Vagina (tissue), 2 donors: Measurements from ENCODE around the gene DPM1. TPM values are rescaled to one million over a fixed set of nuclear protein-coding genes. Genes with fewer than 3 reads are reported as not detected.

Experiments used
- DNase-seq, 2 donors: peaks; one replicate each; pipeline ENCODE4 v3.0.0-alpha.2; 2017; ENCODE audit errors: extremely low spot score in 2 of 2
- H3K27ac ChIP-seq: fragments of 200-600 bp; sonication (generic); one replicate; pipeline ENCODE4 v1.5.1; 2019
- H3K27me3 ChIP-seq: fragments of 200-600 bp; sonication (generic); one replicate; pipeline ENCODE4 v1.5.1; 2019
- H3K36me3 ChIP-seq, 2 donors: fragments of 200-600 bp; sonication (generic); one replicate each; pipeline ENCODE4 v1.5.1; 2017 to 2019
- H3K4me1 ChIP-seq: fragments of 200-600 bp; sonication (generic); one replicate; pipeline ENCODE4 v1.5.1; 2019
- H3K4me3 ChIP-seq, 2 donors: fragments of 200-600 bp; sonication (generic); 1 replicate in 1 of 2; 2 replicates in 1 of 2; pipeline ENCODE4 v1.5.1; 2016 to 2019
- H3K9me3 ChIP-seq: fragments of 200-600 bp; sonication (generic); one replicate; pipeline ENCODE4 v1.5.1; 2019
- POLR2A ChIP-seq, 2 donors: fragments of 450-650 bp; IDR thresholded peaks; one replicate each; pipeline ENCODE4 v1.6.1; 2017; ENCODE audit warnings: antibody characterized with exemption in 2 of 2, mild to moderate bottlenecking in 2 of 2, moderate library complexity in 2 of 2
- POLR2AphosphoS5 ChIP-seq, 2 donors: sonication (generic); formaldehyde crosslinking; IDR thresholded peaks; one replicate each; pipeline ENCODE4 v1.9.0; 2017; ENCODE audit warnings: antibody characterized with exemption in 2 of 2, mild to moderate bottlenecking in 2 of 2, low read depth in 1 of 2; ENCODE audit not compliant: insufficient read depth in 1 of 2
- intact Hi-C: fragments of 100-400 bp; cut with DNase I; formaldehyde crosslinking; loops from one replicate; pipeline ENCODE4 v1.15.1; 2023
- total RNA-seq: library from RNA; depleted of rRNA; stranded (reverse); fragments of >200 nt; gene quantifications from one replicate; pipeline ENCODE4 v1.2.3, GENCODE V29; 2016
- TF ChIP-seq, protein P1 (sequence below), 3 experiments: fragments of 450-650 bp in 2 of 3; fragments of 200-600 bp in 1 of 3; sonication (generic) in 1 of 3; IDR thresholded peaks; one replicate each; pipeline ENCODE4 v1.5.1; 2017 to 2019; ENCODE audit warnings: antibody characterized with exemption in 3 of 3, mild to moderate bottlenecking in 2 of 3, moderate library complexity in 2 of 3

DPM1 gene
- total RNA-seq, 1 donor from 2014 or later, result 21.1 TPM

DNA sequence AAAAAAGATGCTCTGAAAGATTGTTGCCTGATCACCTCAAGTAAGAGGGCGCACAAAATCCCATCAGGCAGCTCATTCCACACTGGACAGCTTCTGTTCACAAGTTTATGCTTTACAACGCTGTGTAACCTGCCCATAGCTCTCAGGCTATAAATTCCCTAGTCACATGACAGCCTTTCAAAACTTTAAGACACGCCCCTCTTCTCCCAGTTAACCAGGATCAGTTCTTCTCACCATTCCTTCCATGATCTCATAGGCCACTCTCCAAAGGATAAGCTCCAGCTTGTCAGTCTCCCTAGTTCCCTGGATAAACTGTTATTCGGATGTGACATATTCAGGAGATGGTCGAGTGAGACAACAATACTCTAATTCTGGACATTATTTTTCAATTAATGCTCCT, 42.1 kb downstream of the DPM1 start:
- intact Hi-C loops, result no loop called here
- no peak for DNase-seq
- TF ChIP-seq POLR2A (IDR thresholded peaks at IDR 0.05) (no peak), POLR2AphosphoS5 (IDR thresholded peaks at IDR 0.05; ENCODE audit: insufficient read depth in 1 of 2, low read depth in 1 of 2) (peak in 1 of 2 donors; percentile 51)
- TF ChIP-seq, protein P1, sequence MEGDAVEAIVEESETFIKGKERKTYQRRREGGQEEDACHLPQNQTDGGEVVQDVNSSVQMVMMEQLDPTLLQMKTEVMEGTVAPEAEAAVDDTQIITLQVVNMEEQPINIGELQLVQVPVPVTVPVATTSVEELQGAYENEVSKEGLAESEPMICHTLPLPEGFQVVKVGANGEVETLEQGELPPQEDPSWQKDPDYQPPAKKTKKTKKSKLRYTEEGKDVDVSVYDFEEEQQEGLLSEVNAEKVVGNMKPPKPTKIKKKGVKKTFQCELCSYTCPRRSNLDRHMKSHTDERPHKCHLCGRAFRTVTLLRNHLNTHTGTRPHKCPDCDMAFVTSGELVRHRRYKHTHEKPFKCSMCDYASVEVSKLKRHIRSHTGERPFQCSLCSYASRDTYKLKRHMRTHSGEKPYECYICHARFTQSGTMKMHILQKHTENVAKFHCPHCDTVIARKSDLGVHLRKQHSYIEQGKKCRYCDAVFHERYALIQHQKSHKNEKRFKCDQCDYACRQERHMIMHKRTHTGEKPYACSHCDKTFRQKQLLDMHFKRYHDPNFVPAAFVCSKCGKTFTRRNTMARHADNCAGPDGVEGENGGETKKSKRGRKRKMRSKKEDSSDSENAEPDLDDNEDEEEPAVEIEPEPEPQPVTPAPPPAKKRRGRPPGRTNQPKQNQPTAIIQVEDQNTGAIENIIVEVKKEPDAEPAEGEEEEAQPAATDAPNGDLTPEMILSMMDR (IDR thresholded peaks at IDR 0.05), result no peak
- no peaks in the 10 kb centered on the region for H3K9me3 ChIP-seq
- H3K4me1 ChIP-seq, result peaks cover 97% of the 10 kb centered on the region
- no peaks in the 10 kb centered on the region for H3K27me3 ChIP-seq
- no peak overlapping the region for H3K27ac ChIP-seq
- H3K36me3 ChIP-seq, result no peaks in the 10 kb centered on the region
- H3K4me3 ChIP-seq, result no peak overlapping the region

DNA sequence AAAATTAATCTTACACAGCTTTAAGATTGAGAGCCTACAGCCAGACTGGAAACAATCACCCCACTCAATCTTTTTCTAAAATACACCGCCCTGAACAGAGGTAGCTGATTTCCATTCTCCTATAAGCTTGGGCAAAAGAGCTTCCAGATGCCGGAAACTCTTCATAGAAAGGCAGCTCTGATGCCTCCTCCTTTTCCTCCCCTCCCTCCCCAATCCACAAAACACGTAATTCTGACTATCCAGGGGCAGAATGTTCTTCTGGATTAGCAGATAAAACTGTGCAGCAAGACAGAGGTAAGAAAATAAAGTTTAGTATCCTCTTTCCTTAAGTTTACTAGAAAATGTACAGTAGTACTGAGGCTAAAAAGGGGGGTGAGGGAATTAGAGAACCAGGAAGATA, 42.9 kb downstream of the DPM1 start:
- no peak overlapping the region for H3K27ac ChIP-seq
- intact Hi-C loops, result no loop called here
- TF ChIP-seq POLR2AphosphoS5 (IDR thresholded peaks at IDR 0.05; ENCODE audit: insufficient read depth in 1 of 2, low read depth in 1 of 2) (no peak), POLR2A (IDR thresholded peaks at IDR 0.05) (no peak)
- TF ChIP-seq, protein P1 (IDR thresholded peaks at IDR 0.05), result no peak
- peaks cover 94% of the 10 kb centered on the region for H3K4me1 ChIP-seq
- H3K27me3 ChIP-seq, result no peaks in the 10 kb centered on the region
- no peak overlapping the region for H3K4me3 ChIP-seq
- H3K36me3 ChIP-seq, result no peaks in the 10 kb centered on the region
- DNase-seq, result no peak
- no peaks in the 10 kb centered on the region for H3K9me3 ChIP-seq

DNA sequence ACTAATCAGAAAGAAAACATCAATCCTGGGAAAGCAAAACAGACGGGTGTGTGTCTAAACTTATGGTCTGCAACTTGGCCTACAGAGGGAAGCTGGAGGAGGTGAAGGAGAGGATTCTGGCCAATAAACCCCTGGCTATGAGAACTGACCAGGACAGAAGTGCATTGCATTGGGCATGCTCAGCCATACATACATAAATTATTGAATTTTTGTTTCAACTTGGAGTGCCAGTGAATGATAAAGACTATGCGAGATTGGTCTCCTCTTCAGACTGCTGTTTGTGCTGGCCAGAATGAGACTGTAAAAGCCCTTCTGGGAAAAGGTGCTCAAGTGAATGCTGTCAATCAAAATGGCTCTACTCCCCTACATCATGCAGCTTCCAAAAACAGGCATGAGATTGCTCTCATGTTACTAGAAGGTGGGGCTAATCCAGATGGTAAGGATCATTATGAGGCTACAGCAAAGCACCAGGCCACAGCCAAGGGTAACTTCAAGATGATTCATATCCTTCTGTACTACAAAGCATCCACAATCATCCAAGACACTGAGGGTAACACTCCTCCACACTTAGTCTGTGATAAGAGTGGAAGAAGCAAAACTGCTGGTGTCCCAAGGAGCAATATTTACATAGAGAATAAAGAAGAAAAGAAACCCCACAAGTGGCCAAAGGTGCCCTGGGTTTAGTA, 44.5 kb downstream of the DPM1 start:
- Histone ChIP-seq H3K4me3 (no peak overlapping the region), H3K4me1 (peaks cover 94% of the 10 kb centered on the region), H3K36me3 (no peaks in the 10 kb centered on the region), H3K9me3 (no peaks in the 10 kb centered on the region), H3K27me3 (no peaks in the 10 kb centered on the region), H3K27ac (no peak overlapping the region)
- TF ChIP-seq, protein P1 (IDR thresholded peaks at IDR 0.05), result no peak
- TF ChIP-seq POLR2AphosphoS5 (IDR thresholded peaks at IDR 0.05; ENCODE audit: insufficient read depth in 1 of 2, low read depth in 1 of 2) (no peak), POLR2A (IDR thresholded peaks at IDR 0.05) (no peak)
- no peak for DNase-seq
- intact Hi-C loops, result no loop called here

DNA sequence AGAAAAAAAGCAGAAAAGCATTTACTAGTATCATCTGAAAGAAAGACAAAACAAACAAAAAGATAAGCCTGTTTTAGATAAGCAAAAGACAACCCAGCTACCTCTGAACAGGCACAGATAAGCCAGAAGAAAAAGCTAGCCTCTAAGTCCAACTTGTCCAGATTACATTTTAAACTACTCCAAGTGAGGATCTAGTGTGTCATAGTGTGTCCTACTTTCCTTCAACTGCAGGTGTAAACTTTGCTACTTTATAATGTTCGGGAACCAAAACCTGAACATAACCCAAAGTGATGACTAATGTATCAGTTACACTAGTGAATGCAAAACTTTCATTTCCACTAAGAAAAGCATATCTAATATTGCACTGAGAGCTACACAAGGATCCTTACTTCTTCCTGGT, 46.6 kb downstream of the DPM1 start:
- H3K36me3 ChIP-seq, result no peaks in the 10 kb centered on the region
- no peak overlapping the region for H3K27ac ChIP-seq
- peaks cover 79% of the 10 kb centered on the region for H3K4me1 ChIP-seq
- no peak for TF ChIP-seq POLR2A (IDR thresholded peaks at IDR 0.05)
- TF ChIP-seq, protein P1 (IDR thresholded peaks at IDR 0.05), result no peak
- TF ChIP-seq POLR2AphosphoS5 (IDR thresholded peaks at IDR 0.05; ENCODE audit: insufficient read depth in 1 of 2, low read depth in 1 of 2), result no peak
- no peak overlapping the region for H3K4me3 ChIP-seq
- intact Hi-C loops, result no loop called here
- DNase-seq, result no peak
- H3K27me3 ChIP-seq, result no peaks in the 10 kb centered on the region
- H3K9me3 ChIP-seq, result no peaks in the 10 kb centered on the region

DNA sequence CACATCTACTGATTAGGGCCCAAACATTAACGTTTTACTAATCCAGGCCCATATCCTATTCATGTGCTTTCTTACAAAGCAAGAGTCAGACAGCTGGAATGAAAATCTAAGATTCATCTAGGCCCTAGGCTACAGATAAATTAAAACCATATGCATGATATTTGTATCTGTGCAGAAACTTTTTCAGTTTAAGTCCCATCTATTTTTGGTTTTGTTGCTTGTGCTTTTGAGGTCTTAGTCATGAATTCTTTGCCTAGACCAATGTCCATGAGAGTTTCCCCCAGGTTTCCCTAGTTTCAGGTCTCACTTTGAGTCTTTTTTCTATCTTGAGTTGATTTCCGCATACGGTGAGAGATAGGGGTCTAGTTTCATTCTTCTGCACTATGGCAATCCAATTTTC, 47.3 kb downstream of the DPM1 start:
- TF ChIP-seq, protein P1 (IDR thresholded peaks at IDR 0.05), result no peak
- TF ChIP-seq POLR2AphosphoS5 (IDR thresholded peaks at IDR 0.05; ENCODE audit: insufficient read depth in 1 of 2, low read depth in 1 of 2) (no peak), POLR2A (IDR thresholded peaks at IDR 0.05) (no peak)
- H3K4me1 ChIP-seq, result peaks cover 79% of the 10 kb centered on the region
- no peak for DNase-seq
- H3K4me3 ChIP-seq, result no peak overlapping the region
- intact Hi-C loops, result no loop called here
- no peaks in the 10 kb centered on the region for H3K27me3 ChIP-seq
- no peaks in the 10 kb centered on the region for H3K9me3 ChIP-seq
- no peaks in the 10 kb centered on the region for H3K36me3 ChIP-seq
- peak overlapping the region; percentile 21 for H3K27ac ChIP-seq
